HepG2 (cell line): ENCODE measurements around the gene LRRN4CL. TPM values are rescaled to one million over a fixed set of nuclear protein-coding genes. Genes with fewer than 3 reads are reported as not detected.

ENCODE experiments used
- ATAC-seq: fragments of 200-7000 bp; cut with Tn5 transposase; 3 replicates; pipeline ENCODE4 v1.9.1; 2020; ENCODE audit warnings: mild to moderate bottlenecking, moderate library complexity
- BruUV-seq: library from RNA; stranded (reverse); fragments of 400-500 nt; replicated peaks from 2 replicates; lab custom pipeline; 2021; lab: Mats Ljungman, UMichigan
- CTCF ChIA-PET: fragments of 300-600 bp; formaldehyde crosslinking; extraction: SDS; loops from one replicate; lab custom pipeline; 2021; ENCODE audit warnings: low total read pairs, inconsistent platforms, low intra/inter-chr PET ratio; lab: Yijun Ruan, JAX
- POLR2A ChIA-PET: fragments of 350-600 bp; sonication (Branson Sonifier 250); formaldehyde crosslinking; loops from one replicate; lab custom pipeline; 2020; ENCODE audit warnings: antibody characterized with exemption, inconsistent platforms; lab: Yijun Ruan, JAX
- DNase-seq: peaks from one replicate; pipeline ENCODE4 v3.0.0-alpha.2; 2015; ENCODE audit warnings: low spot score
- FAIRE-seq: peaks from 3 replicates; lab custom pipeline; 2011; peaks lifted over from hg19 to GRCh38; lab: Jason Lieb, UNC
- H2AFZ ChIP-seq: one replicate; pipeline ENCODE4 v1.6.1; 2011; ENCODE audit warnings: low read length, inconsistent platforms
- H3K27ac ChIP-seq: fragments of 300-600 bp; 3 replicates; pipeline ENCODE4 v1.8.0; 2011; ENCODE audit warnings: mixed run types, mild to moderate bottlenecking, mixed read lengths, low read length, inconsistent platforms; ENCODE audit not compliant: insufficient read depth; ENCODE audit errors: extremely low read length
- H3K27me3 ChIP-seq, 2 experiments: fragments of 200-600 bp in 1 of 2; 2 replicates in 1 of 2; 3 replicates in 1 of 2; pipeline versions ENCODE4 v1.6.0 to v1.8.0; 2011; ENCODE audit warnings: low read length in 2 of 2, mild to moderate bottlenecking in 2 of 2, moderate library complexity in 2 of 2, inconsistent platforms in 1 of 2; ENCODE audit not compliant: insufficient read depth in 2 of 2, control insufficient read depth in 1 of 2
- H3K36me3 ChIP-seq, 2 experiments: fragments of 200-600 bp in 1 of 2; replicated peaks in 1 of 2; 2 replicates in 1 of 2; 3 replicates in 1 of 2; pipeline versions ENCODE4 v1.5.1 to v1.8.0; 2011; ENCODE audit warnings: low read length in 2 of 2, inconsistent platforms in 1 of 2; ENCODE audit not compliant: insufficient read depth in 2 of 2, control insufficient read depth in 1 of 2
- H3K4me1 ChIP-seq: 2 replicates; pipeline ENCODE4 v1.5.1; 2012; ENCODE audit warnings: low read length, inconsistent platforms; ENCODE audit not compliant: insufficient read depth
- H3K4me2 ChIP-seq: 2 replicates; pipeline ENCODE4 v1.6.0; 2011; ENCODE audit warnings: low read depth, low read length, inconsistent platforms
- H3K4me3 ChIP-seq, 3 experiments: fragments of 200-600 bp in 1 of 3; sonication (generic), shearing (Covaris generic) in 1 of 3; replicated peaks in 1 of 3; 2 replicates each; pipeline ENCODE4 v1.5.1; 2011 to 2016; ENCODE audit warnings: low read length in 3 of 3, inconsistent platforms in 2 of 3, low read depth in 2 of 3, mild to moderate bottlenecking in 2 of 3, control low read depth in 1 of 3, mixed read lengths in 1 of 3; ENCODE audit not compliant: insufficient read depth in 1 of 3
- H3K79me2 ChIP-seq: one replicate; pipeline ENCODE4 v1.6.1; 2011; ENCODE audit warnings: low read length, inconsistent platforms; ENCODE audit not compliant: insufficient read depth
- H3K9ac ChIP-seq: 2 replicates; pipeline ENCODE4 v1.6.0; 2011; ENCODE audit warnings: mild to moderate bottlenecking, low read depth, low read length, inconsistent platforms; ENCODE audit not compliant: insufficient read depth
- H3K9me3 ChIP-seq: 2 replicates; pipeline ENCODE4 v1.5.1; 2012; ENCODE audit warnings: mild to moderate bottlenecking, low read length
- H4K20me1 ChIP-seq: 2 replicates; pipeline ENCODE4 v1.6.0; 2011; ENCODE audit warnings: inconsistent platforms, mild to moderate bottlenecking, low read length, moderate library complexity; ENCODE audit not compliant: insufficient read depth
- DMTF1 ChIP-seq: sonication (generic); formaldehyde crosslinking; IDR thresholded peaks from 2 replicates; pipeline ENCODE4 v1.4.0; 2020; ENCODE audit warnings: mild to moderate bottlenecking, missing genetic modification reagents
- GLI4 ChIP-seq: sonication (generic); formaldehyde crosslinking; IDR thresholded peaks from 2 replicates; pipeline ENCODE4 v1.5.1; 2020; ENCODE audit warnings: missing genetic modification reagents, mild to moderate bottlenecking, moderate library complexity, borderline replicate concordance
- GPBP1L1 ChIP-seq: sonication (generic); formaldehyde crosslinking; IDR thresholded peaks from 2 replicates; pipeline ENCODE4 v1.5.0; 2020; ENCODE audit warnings: mild to moderate bottlenecking, missing genetic modification reagents
- HOXA5 ChIP-seq: sonication (generic); formaldehyde crosslinking; IDR thresholded peaks from 2 replicates; pipeline ENCODE4 v1.4.0; 2020; ENCODE audit warnings: missing genetic modification reagents
- IKZF1 ChIP-seq: fragments of 450-650 bp; IDR thresholded peaks from 2 replicates; pipeline ENCODE4 v1.7.1; 2016
- NFE2L2 ChIP-seq: fragments of 150-350 bp; IDR thresholded peaks from 2 replicates; pipeline ENCODE4 v1.6.1; 2014; ENCODE audit warnings: low read length
- ZBTB8A ChIP-seq: sonication (generic); formaldehyde crosslinking; IDR thresholded peaks from 2 replicates; pipeline ENCODE4 v1.4.0; 2020; ENCODE audit warnings: mild to moderate bottlenecking, low read depth, missing genetic modification reagents, borderline replicate concordance
- ZMAT3 ChIP-seq: sonication (generic); formaldehyde crosslinking; conservative IDR thresholded peaks from 2 replicates; pipeline ENCODE4 v1.7.0; 2021; ENCODE audit warnings: missing genetic modification reagents
- ZMYM4 ChIP-seq: sonication (generic); formaldehyde crosslinking; IDR thresholded peaks from 2 replicates; pipeline ENCODE4 v1.8.1; 2023; ENCODE audit warnings: mild to moderate bottlenecking, missing genetic modification reagents
- ZNF557 ChIP-seq: sonication (generic); formaldehyde crosslinking; IDR thresholded peaks from 2 replicates; pipeline ENCODE4 v1.4.0; 2020; ENCODE audit warnings: missing genetic modification reagents
- ZNF629 ChIP-seq: sonication (generic); formaldehyde crosslinking; conservative IDR thresholded peaks from 2 replicates; pipeline ENCODE4 v1.5.0; 2020; ENCODE audit warnings: missing genetic modification reagents
- WGBS: methylation state at CpG from one replicate; pipeline ENCODE4 v1.1.6; 2017; ENCODE audit warnings: low lambda C conversion rate; 5-methylcytosine and 5-hydroxymethylcytosine counted together
- in situ Hi-C: cut with HindIII; loops from 2 replicates; pipeline ENCODE4 v1.10.0; 2017; ENCODE audit warnings: low pct_unique_long_range_greater_than_20kb; ENCODE audit not compliant: extremely low pct_ligation_motif_present
- intact Hi-C: fragments of 100-400 bp; cut with micrococcal nuclease; formaldehyde crosslinking; loops from one replicate; pipeline ENCODE4 v1.10.0; 2022; ENCODE audit not compliant: unreplicated experiment
- polyA plus RNA-seq, 8 experiments: library from polyadenylated mRNA; depleted of rRNA in 3 of 8; stranded (reverse) in 7 of 8; unstranded in 1 of 8; fragments of >200 nt; fragmentation: Illumina TruSeq in 4 of 8; extraction: Trizol in 4 of 8; gene quantifications; 2 replicates each; pipeline versions ENCODE4 v1.2.1 to v1.2.3, GENCODE V29; 2011 to 2016; ENCODE audit warnings: low read depth in 4 of 8, missing spikeins in 1 of 8, mixed read lengths in 1 of 8; ENCODE audit not compliant: insufficient read depth in 1 of 8
- total RNA-seq, 5 experiments: library from RNA; depleted of rRNA; stranded (reverse); fragments of >200 nt; fragmentation: Illumina TruSeq; extraction: Trizol; gene quantifications; 2 replicates each; pipeline ENCODE4 v1.2.3, GENCODE V29; 2016; ENCODE audit warnings: low read depth in 1 of 5
- TF ChIP-seq, protein P1 (sequence below): IDR thresholded peaks from 2 replicates; pipeline ENCODE4 v1.6.1; 2018; ENCODE audit warnings: missing genetic modification reagents, mild to moderate bottlenecking, missing compliant biosample characterization
- TF ChIP-seq, protein P2 (sequence below): sonication (generic); formaldehyde crosslinking; IDR thresholded peaks from 2 replicates; pipeline ENCODE4 v1.4.0; 2020; ENCODE audit warnings: mild to moderate bottlenecking, missing genetic modification reagents

The LRRN4CL gene
- total and polyA plus RNA-seq, 2 of the 13 experiments (the other 11 are each of a cell fraction or from before 2014, with no cell fraction given) = 0.11 TPM; not detected in 1

DNA sequence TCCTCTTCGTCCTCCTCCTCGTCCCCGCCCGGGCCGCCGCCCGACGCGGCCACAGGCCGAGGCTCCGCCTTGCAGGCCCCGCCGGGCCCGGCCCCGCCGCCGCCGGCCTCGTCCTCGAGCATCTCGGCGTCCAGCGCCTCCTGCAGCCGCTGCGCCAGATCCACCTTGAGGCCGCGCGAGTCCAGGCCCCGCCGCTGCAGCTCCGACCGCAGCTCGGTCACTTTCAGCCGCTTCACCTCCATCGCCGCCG, 37.5 kb upstream of the LRRN4CL start (continued):
- peak; percentile 19; the same call in 1 of the 2 replicates for TF ChIP-seq DMTF1 (CRISPR knock-in tag)

- ChIA-PET CTCF (no interaction called here), POLR2A (interaction anchor here (0.6 to 5.7 kb wide), 24 partner anchors 11 to 324 kb away, joined by 3 to 129 read pairs (median 10); partner anchors contain the start of genes B3GAT3, BSCL2, C11orf98 and CSKMT)
- WGBS = 2% methylated on average over 19 of the region's 51 CpGs
- Histone ChIP-seq H3K27me3 (peaks cover 0 to 3% of the 10 kb centered on the region in 2 experiments; a peak in 1 of 5 replicates), H3K4me3 (peak overlapping the region; percentile 85 to 94 (median 91)), H3K9ac (peak overlapping the region; percentile 95), H3K4me2 (peak overlapping the region; percentile 85), H3K4me1 (peaks cover 54% of the 10 kb centered on the region), H2AFZ (no peak overlapping the region), H3K9me3 (no peaks in the 10 kb centered on the region), H4K20me1 (peaks cover 30% of the 10 kb centered on the region), H3K27ac (peak overlapping the region; percentile 99), H3K79me2 (peaks cover 73% of the 10 kb centered on the region), H3K36me3 (peaks cover 2 to 34% of the 10 kb centered on the region in 2 experiments)
- intact Hi-C loops (loop anchor here (5.0 kb wide), 1 partner anchor 116 kb away; no protein-coding TSS in a partner anchor), in situ Hi-C loops (no loop called here)
- DNase-seq = no peak
- ATAC-seq = no peak
- no TSS peak for BruUV-seq
- no peak for FAIRE-seq
- no peak for TF ChIP-seq IKZF1
- TF ChIP-seq, protein P1, sequence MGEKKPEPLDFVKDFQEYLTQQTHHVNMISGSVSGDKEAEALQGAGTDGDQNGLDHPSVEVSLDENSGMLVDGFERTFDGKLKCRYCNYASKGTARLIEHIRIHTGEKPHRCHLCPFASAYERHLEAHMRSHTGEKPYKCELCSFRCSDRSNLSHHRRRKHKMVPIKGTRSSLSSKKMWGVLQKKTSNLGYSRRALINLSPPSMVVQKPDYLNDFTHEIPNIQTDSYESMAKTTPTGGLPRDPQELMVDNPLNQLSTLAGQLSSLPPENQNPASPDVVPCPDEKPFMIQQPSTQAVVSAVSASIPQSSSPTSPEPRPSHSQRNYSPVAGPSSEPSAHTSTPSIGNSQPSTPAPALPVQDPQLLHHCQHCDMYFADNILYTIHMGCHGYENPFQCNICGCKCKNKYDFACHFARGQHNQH (CRISPR knock-in tag) = peak; percentile 20; the same call in 1 of the 2 replicates
- no peak for TF ChIP-seq ZMYM4
- TF ChIP-seq GLI4 (CRISPR knock-in tag) = no peak
- peak; percentile 56; the same call in 1 of the 2 replicates for TF ChIP-seq ZMAT3 (CRISPR knock-in tag)
- TF ChIP-seq, protein P2, sequence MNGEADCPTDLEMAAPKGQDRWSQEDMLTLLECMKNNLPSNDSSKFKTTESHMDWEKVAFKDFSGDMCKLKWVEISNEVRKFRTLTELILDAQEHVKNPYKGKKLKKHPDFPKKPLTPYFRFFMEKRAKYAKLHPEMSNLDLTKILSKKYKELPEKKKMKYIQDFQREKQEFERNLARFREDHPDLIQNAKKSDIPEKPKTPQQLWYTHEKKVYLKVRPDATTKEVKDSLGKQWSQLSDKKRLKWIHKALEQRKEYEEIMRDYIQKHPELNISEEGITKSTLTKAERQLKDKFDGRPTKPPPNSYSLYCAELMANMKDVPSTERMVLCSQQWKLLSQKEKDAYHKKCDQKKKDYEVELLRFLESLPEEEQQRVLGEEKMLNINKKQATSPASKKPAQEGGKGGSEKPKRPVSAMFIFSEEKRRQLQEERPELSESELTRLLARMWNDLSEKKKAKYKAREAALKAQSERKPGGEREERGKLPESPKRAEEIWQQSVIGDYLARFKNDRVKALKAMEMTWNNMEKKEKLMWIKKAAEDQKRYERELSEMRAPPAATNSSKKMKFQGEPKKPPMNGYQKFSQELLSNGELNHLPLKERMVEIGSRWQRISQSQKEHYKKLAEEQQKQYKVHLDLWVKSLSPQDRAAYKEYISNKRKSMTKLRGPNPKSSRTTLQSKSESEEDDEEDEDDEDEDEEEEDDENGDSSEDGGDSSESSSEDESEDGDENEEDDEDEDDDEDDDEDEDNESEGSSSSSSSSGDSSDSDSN (CRISPR knock-in tag) = no peak
- no peak for TF ChIP-seq HOXA5 (CRISPR knock-in tag)
- TF ChIP-seq GPBP1L1 (CRISPR knock-in tag) = no peak
- TF ChIP-seq ZNF557 (CRISPR knock-in tag) = no peak
- 0 out of 2 replicates have a peak, but pooled peaks have one; percentile 5 for TF ChIP-seq ZNF629
- TF ChIP-seq ZBTB8A (CRISPR knock-in tag) = no peak
- no peak for TF ChIP-seq NFE2L2
Observed at GRCh38 chr11:62726156-62726914, 37.0 kb upstream of the LRRN4CL start.
